Activated CD8-positive, alpha-beta T cell treated with anti-CD3 and anti-CD28 coated beads, Interleukin-2, amount 10 ng/mL, durations not matched to agents 7 days and 5 days (primary cell): Measurements from ENCODE around the gene NUP153. TPM values are rescaled to one million over a fixed set of nuclear protein-coding genes. Genes with fewer than 3 reads are reported as not detected.
"Not testable (repeated sequence)": the region's sequence is repeated elsewhere in the genome, so short reads cannot be mapped to it uniquely, and the experiment has no call there.

Source experiments
- ATAC-seq: fragments of 150-1000 bp; cut with Tn5 transposase; one replicate; pipeline ENCODE4 v1.10.0; 2021; ENCODE audit warnings: moderate library complexity
- CTCF ChIA-PET: fragments of 350-600 bp; sonication (Branson Sonifier 250); formaldehyde crosslinking; loops from one replicate; lab custom pipeline; 2021; ENCODE audit warnings: antibody characterized with exemption; lab: Charles Lee
- POLR2A ChIA-PET: fragments of 350-600 bp; sonication (Branson Sonifier 250); formaldehyde crosslinking; loops from one replicate; lab custom pipeline; 2021; ENCODE audit warnings: antibody characterized with exemption; lab: Charles Lee
- DNase-seq: peaks from one replicate; pipeline ENCODE4 v3.0.0-alpha.2; 2020
- H3K27ac Mint-ChIP-seq: one replicate; pipeline ENCODE4 v1.8.0; 2021; ENCODE audit warnings: mild to moderate bottlenecking, mixed read lengths
- H3K27me3 Mint-ChIP-seq: one replicate; pipeline ENCODE4 v1.8.0; 2021; ENCODE audit warnings: low read depth, mixed read lengths
- H3K36me3 Mint-ChIP-seq: one replicate; pipeline ENCODE4 v1.8.0; 2021; ENCODE audit warnings: low read depth, mixed read lengths
- H3K4me1 Mint-ChIP-seq: one replicate; pipeline ENCODE4 v1.8.0; 2021; ENCODE audit warnings: low read depth, mixed read lengths
- H3K4me3 Mint-ChIP-seq: one replicate; pipeline ENCODE4 v1.8.0; 2021; ENCODE audit warnings: mild to moderate bottlenecking, mixed read lengths
- H3K9me3 Mint-ChIP-seq: one replicate; pipeline ENCODE4 v1.8.0; 2022; ENCODE audit warnings: mixed read lengths; ENCODE audit not compliant: insufficient read depth
- total RNA-seq, 2 experiments: library from RNA; stranded (reverse); gene quantifications; one replicate each; pipeline ENCODE4 v1.2.3, GENCODE V29; 2021

NUP153 gene
- total RNA-seq = 10 to 100 TPM; 72.2 to 73.6 TPM

DNA sequence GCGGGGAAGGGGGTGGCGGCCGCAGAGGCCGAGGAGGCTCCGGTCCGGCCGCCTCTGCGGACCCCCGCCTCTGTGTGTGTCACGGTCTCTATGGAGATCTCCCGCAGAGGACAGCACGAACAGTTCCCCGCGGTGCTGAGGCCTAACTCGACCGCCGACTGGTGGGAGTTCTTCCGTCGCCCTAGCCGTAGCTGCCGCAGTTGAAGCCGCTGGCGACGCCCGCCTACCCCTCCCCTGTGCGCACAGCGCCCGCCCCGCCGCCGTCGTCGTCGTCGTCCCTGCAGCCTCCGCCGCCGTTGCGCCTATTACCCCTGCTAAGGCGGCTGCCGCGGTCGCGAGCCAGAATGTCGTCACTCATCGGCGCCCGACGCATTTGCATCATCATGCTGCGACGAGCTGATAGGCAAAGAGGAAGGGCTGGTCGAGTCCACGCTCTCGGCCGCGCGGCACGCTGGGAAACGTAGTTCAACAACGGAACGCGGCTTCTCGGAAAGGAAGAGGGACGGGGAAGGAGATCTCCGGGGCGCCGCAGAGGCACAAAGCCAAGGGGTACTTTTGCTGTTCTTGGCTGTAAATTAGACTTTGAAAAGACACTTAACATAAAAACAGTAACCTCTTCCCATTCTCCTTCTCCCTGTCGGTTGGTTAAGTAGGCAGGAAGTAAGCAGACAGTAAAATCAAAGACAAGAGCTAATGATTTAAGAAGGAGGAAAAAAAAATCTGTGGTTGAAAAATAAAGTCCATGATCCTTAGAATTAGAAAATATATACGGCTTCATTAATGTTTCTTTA is at the start of gene NUP153:
NUP153 (minus strand) TSS at position 346 of the 791 bp plus-strand sequence. CDS start 538 bp downstream, outside the sequence.
- DNase-seq (peak; percentile 99), ATAC-seq (peak; percentile 74)
- Mint-ChIP-seq H3K27me3 (no peaks in the 10 kb centered on the region), H3K9me3 (no peaks in the 10 kb centered on the region), H3K4me3 (peak within 1 kb of the TSS; percentile 85), H3K36me3 (peaks cover 32% of the 10 kb centered on the region), H3K4me1 (peaks cover 30% of the 10 kb centered on the region), H3K27ac (peak within 1 kb of the TSS; percentile 96)
- ChIA-PET POLR2A (interaction anchor here (0.6 to 3.4 kb wide), 22 partner anchors 8 to 1574 kb away, joined by 3 to 39 read pairs (median 3); partner anchors contain the start of genes FAM8A1, KDM1B and TPMT), CTCF (interaction anchor here (1.1 to 1.9 kb wide), 7 partner anchors 8 to 121 kb away, joined by 3 to 7 read pairs (median 3); no protein-coding TSS in a partner anchor)

DNA sequence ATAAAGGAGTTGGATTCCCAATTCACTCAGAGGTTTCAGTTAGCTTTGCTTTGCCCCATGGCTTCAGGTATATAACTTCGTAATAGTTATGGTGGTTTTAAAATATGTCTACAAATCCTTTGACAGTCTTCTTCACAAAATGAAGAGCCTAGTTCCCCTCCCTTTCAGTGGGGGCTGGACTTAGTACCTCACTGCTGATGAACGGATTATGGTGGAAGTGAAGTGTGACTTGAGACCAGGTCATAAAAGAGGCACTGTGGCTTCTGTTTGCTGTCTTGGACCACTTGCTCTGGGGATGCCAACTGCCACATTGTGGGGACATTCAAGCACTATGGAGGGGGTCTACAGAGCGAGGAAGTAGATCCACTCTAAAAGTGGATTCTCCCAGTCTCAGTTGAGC is 47.5 kb upstream of the NUP153 start:
- ChIA-PET CTCF (no interaction called here), POLR2A (no interaction called here)
- DNase-seq = no peak
- Mint-ChIP-seq H3K27ac (no peak overlapping the region), H3K36me3 (no peaks in the 10 kb centered on the region), H3K27me3 (peaks cover 3% of the 10 kb centered on the region), H3K4me3 (no peak overlapping the region), H3K9me3 (no peaks in the 10 kb centered on the region), H3K4me1 (no peaks in the 10 kb centered on the region)
- no peak for ATAC-seq

DNA sequence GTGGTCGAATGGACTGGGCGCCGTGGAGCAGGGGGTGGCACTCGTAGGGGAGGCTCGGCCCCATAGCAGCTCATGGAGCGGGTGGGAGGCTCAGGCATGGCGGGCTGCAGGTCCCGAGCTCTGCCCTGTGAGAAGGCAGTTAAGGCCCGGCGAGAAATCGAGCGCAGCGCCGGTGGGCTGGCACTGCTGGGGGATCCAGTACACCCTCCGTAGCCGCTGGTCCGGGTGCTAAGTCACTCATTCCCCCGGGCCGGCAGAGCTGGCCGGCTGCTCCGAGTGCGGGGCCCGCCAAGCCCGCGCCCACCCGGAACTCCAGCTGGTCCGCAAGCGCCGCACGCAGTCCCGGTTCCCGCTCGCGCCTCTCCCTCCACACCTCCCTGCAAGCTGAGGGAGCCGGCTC is 38.6 kb upstream of the NUP153 start:
- POLR2A ChIA-PET, DNase-seq, H3K27ac Mint-ChIP-seq, H3K36me3 Mint-ChIP-seq, H3K27me3 Mint-ChIP-seq, ATAC-seq, CTCF ChIA-PET, H3K9me3 Mint-ChIP-seq, H3K4me1 Mint-ChIP-seq, H3K4me3 Mint-ChIP-seq: not testable (repeated sequence)

DNA sequence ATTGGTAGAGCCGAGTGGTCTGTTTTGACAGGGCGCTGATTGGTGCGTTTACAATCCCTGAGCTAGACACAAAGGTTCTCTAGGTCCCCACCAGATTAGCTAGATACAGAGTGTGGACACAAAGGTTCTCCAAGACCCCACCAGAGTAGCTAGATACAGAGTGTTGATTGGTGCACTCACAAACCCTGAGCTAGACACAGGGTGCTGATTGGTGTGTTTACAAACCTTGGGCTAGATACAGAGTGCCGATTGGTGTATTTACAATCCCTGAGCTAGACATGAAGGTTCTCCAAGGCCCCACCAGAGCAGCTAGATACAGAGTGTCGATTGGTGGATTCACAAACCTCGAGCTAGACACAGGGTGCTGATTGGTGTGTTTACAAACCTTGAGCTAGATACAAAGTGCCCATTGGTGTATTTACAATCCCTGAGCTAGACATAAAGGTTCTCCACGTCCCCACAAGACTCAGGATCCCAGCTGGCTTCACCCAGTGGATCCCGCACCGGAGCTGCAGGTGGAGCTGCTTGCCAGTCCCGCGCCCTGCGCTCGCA is 38.1 kb upstream of the NUP153 start:
- H3K27me3 Mint-ChIP-seq, H3K4me1 Mint-ChIP-seq, H3K4me3 Mint-ChIP-seq, H3K27ac Mint-ChIP-seq, CTCF ChIA-PET, POLR2A ChIA-PET, ATAC-seq, H3K36me3 Mint-ChIP-seq, H3K9me3 Mint-ChIP-seq, DNase-seq: not testable (repeated sequence)

DNA sequence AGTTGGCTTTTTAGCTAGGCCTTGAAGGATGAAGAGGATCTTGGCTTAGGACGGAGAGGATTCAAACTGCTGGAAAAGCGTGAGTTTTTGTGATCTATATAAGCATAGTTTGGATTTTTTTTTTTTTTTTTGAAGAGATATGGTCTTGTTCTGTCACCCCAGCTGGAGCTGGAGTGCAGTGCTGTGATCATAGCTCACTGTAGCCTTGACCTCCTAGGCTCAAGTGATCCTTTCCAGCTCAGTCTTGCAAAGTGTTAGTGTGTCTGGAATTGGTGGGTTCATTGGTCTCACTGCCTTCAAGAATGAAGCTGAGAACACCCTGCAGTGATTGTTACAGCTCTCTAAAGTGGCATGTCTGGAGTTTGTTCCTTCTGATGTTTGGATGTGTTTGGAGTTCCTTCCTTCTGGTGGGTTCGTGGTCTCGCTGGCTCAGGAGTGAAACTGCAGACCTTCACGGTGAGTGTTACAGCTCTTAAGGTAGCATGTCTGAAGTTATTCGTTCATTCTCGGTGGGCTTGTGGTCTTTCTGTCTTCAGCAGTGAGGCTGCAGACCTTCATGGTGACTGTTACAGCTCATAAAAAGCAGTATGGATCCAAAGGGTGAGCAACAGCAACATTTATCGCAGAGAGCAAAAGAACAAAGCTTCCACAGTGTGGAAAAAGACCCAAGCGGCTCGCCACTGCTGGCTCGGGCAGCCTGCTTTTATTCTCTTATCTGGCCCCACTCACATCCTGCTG is 37.5 kb upstream of the NUP153 start:
- H3K27ac Mint-ChIP-seq = no peak overlapping the region
- H3K4me1 Mint-ChIP-seq = no peaks in the 10 kb centered on the region
- no peaks in the 10 kb centered on the region for H3K9me3 Mint-ChIP-seq
- ChIA-PET CTCF (no interaction called here), POLR2A (interaction anchor here (0.5 kb wide), 1 partner anchor 568 kb away, joined by 3 read pairs; no protein-coding TSS in a partner anchor)
- no peak overlapping the region for H3K4me3 Mint-ChIP-seq
- peaks cover 2% of the 10 kb centered on the region for H3K27me3 Mint-ChIP-seq
- peaks cover 2% of the 10 kb centered on the region for H3K36me3 Mint-ChIP-seq
- ATAC-seq (no peak), DNase-seq (no peak)

DNA sequence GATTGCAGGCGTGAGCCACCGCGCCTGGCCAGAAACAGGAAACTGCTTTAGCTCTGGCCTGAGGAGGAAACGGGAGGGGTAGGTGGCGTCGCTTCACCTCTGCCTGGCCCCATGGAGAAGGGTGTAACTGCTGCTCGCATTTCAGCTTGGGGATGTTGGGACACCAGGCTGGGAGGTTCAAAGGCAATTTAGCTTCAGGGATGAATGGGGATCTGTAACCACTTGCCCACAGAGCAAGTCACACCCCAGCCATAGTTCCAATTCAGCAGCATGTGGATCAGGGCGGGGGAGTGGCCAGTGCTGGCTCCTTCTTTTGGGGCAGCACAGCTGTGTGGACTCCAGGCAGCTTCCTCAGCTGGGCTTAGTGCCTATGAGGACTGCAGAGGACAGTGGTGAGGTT is 34.8 kb upstream of the NUP153 start:
- Mint-ChIP-seq H3K9me3 (peaks cover 13% of the 10 kb centered on the region), H3K27me3 (peaks cover 5% of the 10 kb centered on the region), H3K27ac (no peak overlapping the region), H3K4me3 (no peak overlapping the region), H3K36me3 (peaks cover 2% of the 10 kb centered on the region), H3K4me1 (no peaks in the 10 kb centered on the region)
- ChIA-PET POLR2A (no interaction called here), CTCF (interaction anchor here (1.3 kb wide), 1 partner anchor 17 kb away, joined by 3 read pairs; no protein-coding TSS in a partner anchor)
- DNase-seq (no peak), ATAC-seq (no peak)

DNA sequence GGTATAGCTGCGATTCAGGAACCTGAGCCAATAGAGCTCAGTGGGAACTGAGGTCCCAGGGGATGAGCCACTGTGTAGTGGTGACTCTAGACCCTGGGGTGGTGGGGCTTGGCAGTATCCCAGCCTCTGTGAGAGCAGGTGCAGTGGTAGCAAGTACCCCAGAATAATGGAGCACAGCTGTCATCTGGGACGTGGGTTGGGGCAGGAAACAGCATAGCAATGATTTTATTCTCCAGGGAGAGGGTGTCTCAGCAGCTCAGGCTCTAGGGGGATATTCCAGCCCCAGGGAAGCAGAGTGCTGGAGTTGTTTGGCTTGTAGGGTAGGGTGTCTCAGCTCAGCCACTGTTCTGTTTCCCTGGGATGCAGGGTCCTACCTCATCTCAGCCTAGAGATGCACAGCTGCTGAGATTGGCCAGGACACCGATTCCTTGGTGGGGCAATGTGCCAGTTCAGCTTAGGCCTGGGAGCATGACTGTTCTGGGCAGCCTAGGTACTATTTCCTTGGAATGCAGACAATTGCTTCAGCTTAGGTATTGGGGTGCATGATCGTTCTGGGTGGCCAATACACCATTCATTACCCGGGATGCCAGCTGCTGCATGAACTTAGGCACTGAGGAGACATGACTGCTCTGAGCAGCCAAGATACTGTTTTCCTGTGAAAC is 34.0 kb upstream of the NUP153 start:
- ATAC-seq = no peak
- Mint-ChIP-seq H3K27ac (no peak overlapping the region), H3K36me3 (peaks cover 2% of the 10 kb centered on the region), H3K4me3 (no peak overlapping the region), H3K9me3 (peaks cover 13% of the 10 kb centered on the region), H3K4me1 (no peaks in the 10 kb centered on the region), H3K27me3 (peaks cover 5% of the 10 kb centered on the region)
- ChIA-PET POLR2A (no interaction called here), CTCF (no interaction called here)
- no peak for DNase-seq

DNA sequence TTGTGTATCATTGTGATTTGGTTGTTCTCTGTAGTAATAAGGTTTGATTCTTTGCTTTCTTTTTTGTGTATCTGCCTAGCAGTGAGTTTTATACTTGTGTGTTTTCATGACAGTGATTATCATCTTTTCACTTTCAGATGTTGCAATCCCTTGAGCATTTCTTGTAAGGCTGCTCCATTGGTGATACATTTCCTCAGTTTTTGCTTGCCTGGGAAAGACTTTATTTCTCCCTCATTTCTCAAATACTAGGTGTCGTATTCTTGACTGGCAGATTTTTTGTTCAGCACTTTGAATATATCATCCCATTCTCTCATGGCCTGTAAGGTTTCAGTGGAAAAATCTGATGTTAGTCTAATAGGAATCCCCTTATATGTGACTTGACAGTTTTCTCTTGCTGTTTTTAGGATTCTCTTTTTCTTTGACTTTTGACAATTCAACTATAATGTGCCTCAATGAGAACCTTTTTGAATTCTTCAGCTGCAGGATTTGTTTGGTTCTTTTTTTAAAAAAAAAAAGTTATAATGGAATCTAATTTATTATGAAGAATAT is 31.1 kb upstream of the NUP153 start:
- no peak for DNase-seq
- no peaks in the 10 kb centered on the region for H3K4me1 Mint-ChIP-seq
- H3K4me3 Mint-ChIP-seq = no peak overlapping the region
- no peak for ATAC-seq
- peaks cover 5% of the 10 kb centered on the region for H3K27me3 Mint-ChIP-seq
- peaks cover 2% of the 10 kb centered on the region for H3K36me3 Mint-ChIP-seq
- POLR2A ChIA-PET = no interaction called here
- CTCF ChIA-PET = no interaction called here
- peaks cover 13% of the 10 kb centered on the region for H3K9me3 Mint-ChIP-seq
- no peak overlapping the region for H3K27ac Mint-ChIP-seq

DNA sequence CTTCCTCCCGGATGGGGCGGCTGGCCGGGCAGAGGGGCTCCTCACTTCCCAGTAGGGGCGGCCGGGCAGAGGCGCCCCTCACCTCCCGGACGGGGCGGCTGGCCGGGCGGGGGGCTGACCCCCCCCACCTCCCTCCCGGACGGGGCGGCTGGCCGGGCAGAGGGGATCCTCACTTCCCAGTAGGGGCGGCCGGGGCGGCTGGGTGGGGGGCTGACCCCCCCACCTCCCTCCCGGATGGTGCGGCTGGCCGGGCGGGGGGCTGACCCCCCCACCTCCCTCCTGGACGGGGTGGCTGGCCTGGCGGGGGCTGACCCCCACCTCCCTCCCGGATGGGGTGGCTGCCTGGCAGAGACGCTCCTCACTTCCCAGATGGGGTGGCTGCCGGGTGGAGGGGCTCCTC is 28.6 kb upstream of the NUP153 start:
- ATAC-seq, H3K27ac Mint-ChIP-seq, H3K4me3 Mint-ChIP-seq, DNase-seq, H3K4me1 Mint-ChIP-seq, H3K27me3 Mint-ChIP-seq, H3K36me3 Mint-ChIP-seq, CTCF ChIA-PET, POLR2A ChIA-PET: not testable (repeated sequence)
- H3K9me3 Mint-ChIP-seq = peaks cover 13% of the 10 kb centered on the region

DNA sequence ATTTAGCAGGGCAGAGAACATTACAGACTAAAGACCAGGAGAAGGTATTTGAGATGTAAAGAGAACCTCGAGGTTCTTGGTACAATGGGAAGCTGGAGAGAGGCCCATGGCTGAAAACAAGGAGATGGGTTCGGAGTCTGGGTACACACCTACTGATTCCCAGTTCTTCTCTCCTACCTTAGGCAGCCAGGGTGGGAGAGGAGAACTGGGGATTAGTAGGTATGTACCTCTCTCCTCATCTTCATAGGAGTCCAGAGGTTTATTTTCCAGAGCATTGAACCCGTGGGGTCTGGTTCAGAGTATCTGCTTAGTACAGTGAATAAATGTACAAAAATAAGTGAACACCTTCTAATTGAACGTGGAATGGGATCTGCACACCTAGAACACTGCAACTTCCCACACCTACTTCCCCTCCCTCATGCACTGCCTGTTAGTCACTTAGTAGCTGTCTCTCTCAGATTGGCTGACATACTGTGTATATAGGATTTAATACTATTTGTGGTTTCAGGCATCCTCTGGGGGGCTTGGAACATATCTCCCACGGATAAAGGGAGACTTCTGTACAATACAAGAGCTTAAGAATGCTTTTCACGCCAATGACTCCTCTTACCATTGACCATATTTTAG is 23.5 kb upstream of the NUP153 start:
- CTCF ChIA-PET = interaction anchor here (1.3 kb wide), 1 partner anchor 28 kb away, joined by 3 read pairs; no protein-coding TSS in a partner anchor

More for the DNA sequence above, 23.5 kb upstream of the NUP153 start:
- Mint-ChIP-seq H3K4me3 (no peak overlapping the region), H3K4me1 (no peaks in the 10 kb centered on the region), H3K36me3 (no peaks in the 10 kb centered on the region), H3K9me3 (no peaks in the 10 kb centered on the region), H3K27ac (no peak overlapping the region), H3K27me3 (no peaks in the 10 kb centered on the region)
- POLR2A ChIA-PET = no interaction called here
- DNase-seq (no peak), ATAC-seq (no peak)
